Sigmoid colon (tissue), 4 donors: ENCODE data around the gene PRICKLE1.

Experiments
- EP300 ChIP-seq, 4 donors: sonication (generic); formaldehyde crosslinking; IDR thresholded peaks; one replicate each; pipeline ENCODE4 v1.6.1; 2017; ENCODE audit warnings: antibody characterized with exemption in 4 of 4
- POLR2A ChIP-seq, 2 donors: fragments of 450-650 bp; IDR thresholded peaks; one replicate each; pipeline ENCODE4 v1.6.1; 2016; ENCODE audit warnings: antibody characterized with exemption in 2 of 2, mild to moderate bottlenecking in 2 of 2, moderate library complexity in 2 of 2
- POLR2AphosphoS5 ChIP-seq, 4 donors: sonication (generic); formaldehyde crosslinking; IDR thresholded peaks; one replicate each; pipeline ENCODE4 v1.6.1; 2017; ENCODE audit warnings: antibody characterized with exemption in 4 of 4
- TF ChIP-seq, protein P1 (sequence below), 4 experiments: fragments of 450-650 bp in 3 of 4; fragments of 200-600 bp in 1 of 4; IDR thresholded peaks; one replicate each; pipeline ENCODE4 v1.5.1; 2016 to 2019; ENCODE audit warnings: antibody characterized with exemption in 4 of 4, mild to moderate bottlenecking in 3 of 4, moderate library complexity in 2 of 4

DNA sequence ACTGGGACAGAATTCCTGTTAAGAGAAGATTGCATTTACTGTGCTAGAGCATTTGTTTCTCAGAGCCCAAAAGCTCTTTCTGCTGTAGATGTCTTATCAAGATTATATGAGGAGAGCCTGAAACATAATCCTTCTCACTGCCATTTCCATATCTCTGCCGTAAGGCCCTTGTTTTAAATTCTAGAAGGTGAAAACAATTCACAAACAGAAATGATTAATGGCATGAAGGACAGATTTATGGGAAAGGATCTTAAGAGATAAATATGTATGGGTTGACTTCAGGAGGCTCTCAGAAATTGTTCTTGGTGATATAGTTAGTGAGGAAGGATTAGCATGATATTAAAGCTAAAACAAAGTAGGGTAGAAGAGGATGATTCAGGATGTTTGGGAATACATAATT, 40.8 kb upstream of the PRICKLE1 start:
- no peak for TF ChIP-seq POLR2A (IDR thresholded peaks at IDR 0.05)
- TF ChIP-seq, protein P1, sequence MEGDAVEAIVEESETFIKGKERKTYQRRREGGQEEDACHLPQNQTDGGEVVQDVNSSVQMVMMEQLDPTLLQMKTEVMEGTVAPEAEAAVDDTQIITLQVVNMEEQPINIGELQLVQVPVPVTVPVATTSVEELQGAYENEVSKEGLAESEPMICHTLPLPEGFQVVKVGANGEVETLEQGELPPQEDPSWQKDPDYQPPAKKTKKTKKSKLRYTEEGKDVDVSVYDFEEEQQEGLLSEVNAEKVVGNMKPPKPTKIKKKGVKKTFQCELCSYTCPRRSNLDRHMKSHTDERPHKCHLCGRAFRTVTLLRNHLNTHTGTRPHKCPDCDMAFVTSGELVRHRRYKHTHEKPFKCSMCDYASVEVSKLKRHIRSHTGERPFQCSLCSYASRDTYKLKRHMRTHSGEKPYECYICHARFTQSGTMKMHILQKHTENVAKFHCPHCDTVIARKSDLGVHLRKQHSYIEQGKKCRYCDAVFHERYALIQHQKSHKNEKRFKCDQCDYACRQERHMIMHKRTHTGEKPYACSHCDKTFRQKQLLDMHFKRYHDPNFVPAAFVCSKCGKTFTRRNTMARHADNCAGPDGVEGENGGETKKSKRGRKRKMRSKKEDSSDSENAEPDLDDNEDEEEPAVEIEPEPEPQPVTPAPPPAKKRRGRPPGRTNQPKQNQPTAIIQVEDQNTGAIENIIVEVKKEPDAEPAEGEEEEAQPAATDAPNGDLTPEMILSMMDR (IDR thresholded peaks at IDR 0.05), result no peak
- TF ChIP-seq POLR2AphosphoS5 (IDR thresholded peaks at IDR 0.05), result no peak
- TF ChIP-seq EP300 (IDR thresholded peaks at IDR 0.05), result no peak
